Brain pericyte (primary cell): ENCODE measurements around the gene RSPH1.

ENCODE experiments used
- DNase-seq: peaks from one replicate; pipeline ENCODE4 v3.0.0-alpha.2; 2012; ENCODE audit warnings: low read depth, low spot score

Gene RSPH1

DNA sequence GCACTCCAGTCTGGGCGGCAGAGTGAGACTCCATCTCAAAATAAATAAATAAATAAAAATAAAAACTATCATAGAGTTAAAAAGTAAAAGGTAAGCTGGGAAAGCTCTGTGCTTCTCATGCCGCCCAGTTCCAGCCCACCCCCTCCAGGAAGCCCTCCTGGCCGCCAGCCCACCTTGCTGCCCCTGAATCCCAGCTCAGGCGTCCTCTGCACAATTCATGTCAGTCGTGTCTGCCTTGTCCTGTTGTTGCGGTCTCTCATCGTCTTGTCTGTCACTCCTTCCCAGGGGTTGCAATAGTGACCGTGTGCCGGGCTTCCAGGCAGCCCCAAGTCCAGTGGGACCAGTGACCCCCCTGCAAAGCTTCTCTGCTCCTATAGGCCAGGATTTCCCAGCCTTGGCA, 44.1 kb downstream of the RSPH1 start:
- DNase-seq = no peak

DNA sequence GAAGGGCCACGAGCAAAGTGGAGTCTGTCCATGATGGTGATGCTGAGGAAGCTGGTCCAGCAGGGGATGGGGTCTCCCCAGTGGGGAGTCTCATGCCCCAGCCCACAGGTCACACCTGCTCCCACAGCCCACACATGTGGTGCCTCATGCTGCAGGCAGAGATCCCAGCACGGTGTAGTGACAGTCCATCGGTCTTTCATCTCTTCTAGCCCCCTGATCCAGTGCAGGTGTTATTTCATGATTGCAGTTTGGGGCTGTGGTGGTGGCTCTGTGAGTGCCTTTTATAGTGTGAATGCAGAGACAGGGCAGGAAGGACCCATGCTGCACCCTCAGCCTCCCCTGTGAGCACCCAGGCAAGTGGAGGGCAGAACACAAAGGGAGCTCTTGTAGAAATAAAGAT, 47.3 kb downstream of the RSPH1 start:
- DNase-seq = no peak

DNA sequence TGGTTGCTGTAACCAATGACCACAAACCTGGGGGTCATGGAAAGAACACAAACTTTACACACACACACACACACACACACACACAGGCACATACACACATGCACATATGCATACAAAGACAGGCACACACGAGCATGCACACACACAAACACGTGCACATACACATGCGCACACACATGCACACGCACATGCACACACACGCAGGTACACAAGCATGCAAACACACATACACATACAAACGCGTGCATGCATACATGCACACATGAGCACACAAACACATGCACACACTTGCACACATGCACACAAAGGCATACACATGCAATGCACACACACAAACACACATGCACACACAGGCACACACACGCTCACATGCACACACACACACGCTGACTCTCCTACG, 48.3 kb downstream of the RSPH1 start:
- no peak for DNase-seq

DNA sequence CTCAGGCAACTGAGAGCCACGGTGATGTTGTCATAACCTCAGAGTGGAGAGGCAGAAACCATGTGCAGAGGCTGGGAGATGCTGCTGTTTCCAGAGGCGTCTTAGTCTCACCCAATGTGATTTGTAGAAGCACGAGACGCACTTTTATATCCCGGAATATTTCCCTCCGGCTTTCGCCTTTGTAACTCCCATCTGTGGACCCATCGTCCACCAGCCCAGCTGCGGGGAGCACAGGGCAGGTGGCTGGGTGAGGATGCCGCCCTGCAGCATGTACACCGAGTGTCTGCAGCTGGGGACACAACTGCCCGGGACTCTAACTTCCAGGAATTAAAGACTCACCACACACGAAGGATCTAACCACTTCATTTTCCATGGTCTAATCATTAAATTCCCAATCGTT, 48.8 kb downstream of the RSPH1 start:
- DNase-seq = no peak

DNA sequence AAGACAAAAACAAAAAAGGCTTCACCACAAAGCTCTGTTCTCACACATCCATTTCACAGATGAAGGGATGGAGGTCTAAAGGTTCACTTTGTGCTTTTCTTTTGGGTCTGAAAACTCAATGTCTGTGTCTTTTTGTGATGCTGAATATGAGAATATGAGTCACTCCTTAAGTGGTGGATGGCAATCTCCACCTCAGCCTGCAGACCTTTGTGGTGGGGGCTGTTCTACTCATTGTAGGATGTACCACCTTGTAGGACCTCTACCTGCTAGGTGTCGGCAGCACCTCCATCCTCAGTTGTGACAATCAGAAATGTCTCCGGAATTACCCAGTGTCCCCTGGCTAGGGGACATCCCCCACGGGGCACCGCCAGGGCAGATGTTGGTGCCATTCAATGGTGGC, 49.5 kb downstream of the RSPH1 start:
- DNase-seq = no peak

DNA sequence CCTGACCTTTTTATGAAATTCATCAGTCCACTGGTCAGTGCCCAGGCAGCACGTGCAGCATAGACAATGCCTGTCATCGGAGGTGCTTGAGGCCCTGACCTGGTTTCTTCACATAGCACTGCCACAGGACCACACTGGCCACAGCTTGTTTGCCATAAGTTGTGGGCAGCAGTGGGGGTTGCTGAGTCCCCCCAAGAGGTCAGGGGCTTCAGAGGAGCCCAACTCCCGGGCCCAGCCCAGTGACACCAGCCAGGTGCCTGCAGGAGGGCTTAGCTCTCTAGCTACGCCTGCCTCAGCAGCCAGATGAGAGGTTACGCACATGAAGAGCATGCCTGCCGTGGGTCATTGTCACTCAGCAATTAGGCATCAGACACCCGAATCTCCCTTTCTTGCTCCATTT, 50.7 kb downstream of the RSPH1 start:
- DNase-seq = no peak

DNA sequence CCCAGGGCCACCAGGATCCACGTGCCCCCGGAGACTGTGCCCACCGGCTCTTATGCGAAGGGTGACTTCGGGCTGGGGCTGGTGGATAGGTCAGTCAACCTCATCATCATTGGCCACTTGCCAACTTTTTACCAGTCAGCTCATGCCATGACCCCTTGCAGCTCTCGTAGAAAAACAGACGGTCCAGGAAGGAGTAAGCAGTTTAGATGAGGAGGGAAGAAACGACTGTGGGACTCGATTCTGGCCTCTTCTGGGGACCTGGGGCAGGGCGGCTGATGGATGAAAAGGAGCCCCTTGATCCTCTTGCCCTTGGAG, 51.3 kb downstream of the RSPH1 start:
- no peak for DNase-seq

DNA sequence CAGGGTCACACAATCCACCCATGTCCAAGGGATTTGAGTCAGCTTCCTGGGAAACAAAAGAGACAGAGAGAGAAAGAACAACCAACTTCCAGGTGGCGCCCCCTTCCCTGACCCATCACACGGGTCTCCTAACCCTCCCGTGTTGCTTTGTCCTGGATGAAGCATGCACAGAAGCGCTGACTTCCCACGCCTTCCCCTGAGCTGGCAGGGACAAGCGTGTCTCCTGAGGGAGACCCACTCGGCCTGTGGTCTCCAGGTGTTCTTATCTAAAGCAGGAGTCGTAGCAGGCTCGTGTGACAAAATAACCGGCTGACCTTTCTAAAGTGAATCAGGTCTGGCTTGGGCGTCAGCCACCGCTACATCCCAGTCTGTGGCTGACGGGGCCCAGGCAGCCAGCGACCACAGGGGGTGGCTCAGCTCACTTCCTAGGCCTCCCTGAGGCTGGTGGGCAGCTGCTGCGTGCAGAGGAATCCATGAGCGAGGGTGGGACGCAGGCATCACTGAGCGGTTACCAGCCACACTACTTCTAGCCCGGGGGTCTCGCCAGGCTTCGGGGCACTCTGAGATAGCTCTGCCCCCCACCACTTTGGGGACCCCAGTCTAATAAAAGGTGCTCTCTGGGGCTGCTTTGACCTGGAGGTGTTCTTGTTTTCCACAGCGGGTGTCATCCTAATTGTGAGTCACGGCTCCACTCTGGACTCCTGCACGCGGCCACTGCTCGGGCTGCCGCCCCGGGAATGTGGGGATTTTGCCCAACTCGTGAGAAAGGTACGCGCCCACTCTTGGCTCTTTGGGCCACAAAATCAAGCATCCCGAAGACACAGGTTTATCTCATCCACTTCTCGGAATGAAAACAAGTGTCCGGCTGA, 51.9 kb downstream of the RSPH1 start:
- no peak for DNase-seq

DNA sequence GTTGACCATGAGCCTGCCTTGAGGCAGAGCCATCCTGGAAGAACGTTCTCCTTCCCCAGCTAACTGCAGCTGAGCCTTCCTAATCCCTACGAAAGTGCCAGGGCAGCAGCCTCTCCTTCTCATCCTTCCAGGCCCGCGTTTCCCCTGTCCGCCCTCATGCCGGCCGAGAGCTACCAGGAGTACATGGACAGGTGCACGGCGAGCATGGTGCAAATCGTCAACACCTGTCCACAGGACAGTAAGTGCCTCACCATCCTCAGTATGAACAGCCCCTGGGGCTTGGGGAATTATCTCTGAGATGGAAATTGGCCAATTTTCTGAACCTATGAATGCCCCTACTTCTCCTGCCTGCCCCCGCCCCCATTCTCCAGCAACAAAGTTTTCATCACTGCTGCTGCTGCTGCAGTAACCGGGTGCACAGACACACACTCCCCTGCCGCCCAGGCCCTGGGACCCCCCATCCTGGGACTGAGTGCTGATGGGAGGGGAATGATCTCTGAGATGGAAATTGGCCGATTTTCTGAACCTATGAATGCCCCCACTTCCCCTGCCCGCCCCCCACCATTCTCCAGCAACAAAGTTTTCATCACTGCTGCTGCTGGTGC, 52.7 kb downstream of the RSPH1 start:
- no peak for DNase-seq

DNA sequence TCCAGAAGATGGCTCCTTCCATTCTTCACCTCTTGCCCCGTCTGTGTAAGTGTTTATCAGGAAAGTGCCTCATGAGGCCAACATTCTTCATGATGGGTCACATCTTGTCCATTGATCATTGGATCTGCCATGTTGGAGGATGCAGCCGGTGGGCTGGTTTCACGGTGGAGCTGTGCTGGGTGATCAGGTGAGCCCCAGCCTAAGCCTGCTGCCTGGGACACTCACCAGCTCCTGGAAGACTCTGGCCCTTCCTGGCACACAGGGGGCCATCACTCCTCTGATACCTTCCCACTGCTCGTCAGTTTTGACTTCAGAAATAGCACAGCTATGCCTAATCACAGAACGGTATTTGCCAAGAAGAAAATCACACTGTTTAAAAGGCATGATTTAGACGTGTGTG, 54.1 kb downstream of the RSPH1 start:
- DNase-seq = no peak

DNA sequence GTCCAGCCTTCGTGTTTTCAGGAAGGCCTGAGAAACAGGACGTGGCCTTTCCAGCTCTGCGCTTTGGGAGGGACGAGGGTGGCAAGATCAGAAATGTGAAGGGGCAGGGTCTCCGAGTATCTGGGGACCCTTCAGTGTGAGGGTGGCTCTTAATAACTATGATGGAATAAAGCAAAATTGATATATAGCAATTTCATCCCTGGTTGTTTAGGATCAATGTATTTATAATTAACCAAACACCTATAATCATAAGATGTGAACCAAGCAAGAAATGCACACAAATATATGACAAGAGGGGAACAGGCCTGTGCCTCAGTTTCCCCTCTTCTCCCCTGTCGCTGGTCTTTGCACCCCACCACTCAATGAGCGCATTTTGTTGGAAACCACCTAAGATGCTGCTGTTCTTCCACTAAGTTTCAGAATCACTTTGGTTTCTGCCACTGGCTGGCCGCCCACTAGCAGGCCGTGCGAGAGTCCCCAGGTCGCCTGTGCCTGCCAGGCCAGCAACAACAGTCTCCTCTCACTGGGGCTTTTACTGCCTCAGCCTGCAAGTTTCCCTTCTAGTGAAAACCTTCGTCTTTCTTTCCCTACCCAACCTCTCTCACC, 55.7 kb downstream of the RSPH1 start:
- DNase-seq = no peak

DNA sequence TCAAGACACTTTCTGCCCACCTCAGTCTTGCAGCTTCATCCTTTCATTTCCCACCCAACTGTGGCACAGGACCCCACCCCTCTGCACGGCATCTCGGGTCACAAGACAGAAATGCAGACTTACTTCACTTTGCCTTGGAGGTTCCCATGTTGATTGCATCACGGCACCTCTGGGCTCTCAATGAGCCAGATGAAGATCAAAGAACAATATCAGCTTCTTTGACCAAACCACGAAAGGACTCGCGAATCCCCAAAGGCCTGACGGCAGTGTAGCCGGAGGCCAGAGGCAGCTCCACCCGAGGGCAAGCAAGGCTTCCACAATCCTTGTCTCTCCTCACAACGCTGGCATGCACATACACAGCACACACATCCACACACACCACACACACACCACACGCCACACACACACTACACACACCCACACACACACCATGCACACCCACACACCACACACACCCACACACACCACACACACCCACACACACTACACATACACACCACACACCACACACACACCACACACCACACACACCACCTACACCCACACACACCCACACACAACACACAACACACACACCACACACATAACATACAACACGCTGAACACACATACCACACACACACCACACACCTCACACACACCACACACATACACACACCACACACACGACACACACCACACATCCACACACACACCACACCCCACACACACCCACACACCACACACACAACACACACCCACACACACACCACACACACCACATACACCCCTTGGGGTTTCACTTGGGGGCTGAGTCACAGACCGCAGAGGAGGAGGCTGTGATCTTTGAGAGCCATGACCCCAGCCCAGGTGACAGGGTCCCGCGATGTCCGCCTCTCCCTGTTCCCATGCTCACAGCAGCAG, 56.5 kb downstream of the RSPH1 start:
- DNase-seq = no peak

DNA sequence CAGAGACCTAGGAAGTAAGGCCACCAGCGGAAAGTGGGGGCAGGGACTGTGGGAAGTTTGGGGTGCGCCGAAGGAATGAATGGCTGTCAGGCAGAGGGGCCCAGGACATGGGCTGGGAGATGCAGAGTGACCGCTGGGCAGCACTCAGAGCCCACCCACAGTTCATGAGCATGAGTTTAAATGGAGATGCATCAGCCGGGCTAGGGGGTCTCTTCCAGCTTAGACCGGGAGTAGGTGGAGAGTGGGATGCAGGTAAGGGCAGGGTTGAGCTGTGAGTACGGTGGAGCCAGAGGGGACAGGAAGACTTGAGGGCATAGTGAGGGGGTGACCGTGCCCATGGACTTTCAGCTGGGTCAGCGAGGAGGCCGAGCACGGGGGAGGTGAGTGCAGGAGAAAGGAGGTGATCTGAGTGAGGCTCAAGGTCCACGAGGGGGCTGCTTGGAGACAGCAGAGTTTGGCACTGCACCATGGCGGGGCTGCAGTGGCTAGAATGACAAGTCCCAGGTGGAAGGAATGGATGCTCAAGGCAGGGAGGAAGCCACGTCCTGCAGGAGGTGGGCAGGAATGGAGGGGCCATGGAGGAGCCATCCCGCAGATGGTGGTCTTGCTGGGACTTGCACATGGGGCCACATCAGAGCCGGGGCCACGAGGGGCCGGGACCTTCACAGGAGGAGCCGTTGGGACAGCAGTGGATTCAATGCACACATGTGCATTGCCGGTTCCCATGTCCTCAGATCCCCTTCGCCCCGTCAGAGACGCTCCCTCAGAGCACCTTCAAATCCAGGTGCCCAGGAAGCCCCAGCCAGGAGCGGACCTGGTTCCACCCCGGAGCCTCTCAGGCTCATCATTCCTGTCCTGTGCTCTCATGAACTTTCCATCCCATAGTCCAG, 57.5 kb downstream of the RSPH1 start:
- DNase-seq = no peak

DNA sequence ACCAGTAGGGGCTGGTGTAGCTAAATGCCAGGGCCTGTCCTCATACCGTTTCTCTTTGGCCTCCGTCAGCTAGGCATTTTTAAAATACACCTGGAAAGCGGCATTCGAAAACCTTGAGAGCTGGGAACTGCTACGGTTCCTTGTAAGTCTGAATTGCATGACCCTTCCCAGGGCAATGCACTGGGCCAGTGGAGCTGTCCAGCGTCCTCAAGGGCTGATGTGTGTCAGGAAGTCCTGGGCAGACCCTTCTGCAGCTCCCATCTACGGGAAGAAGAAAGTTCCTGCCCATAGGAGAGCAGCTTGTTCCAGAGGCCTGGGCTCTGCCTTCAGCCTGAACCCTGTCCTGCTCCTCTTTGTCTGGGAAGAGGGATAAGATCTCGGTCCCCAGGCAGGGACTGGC, 58.2 kb downstream of the RSPH1 start:
- DNase-seq = no peak

DNA sequence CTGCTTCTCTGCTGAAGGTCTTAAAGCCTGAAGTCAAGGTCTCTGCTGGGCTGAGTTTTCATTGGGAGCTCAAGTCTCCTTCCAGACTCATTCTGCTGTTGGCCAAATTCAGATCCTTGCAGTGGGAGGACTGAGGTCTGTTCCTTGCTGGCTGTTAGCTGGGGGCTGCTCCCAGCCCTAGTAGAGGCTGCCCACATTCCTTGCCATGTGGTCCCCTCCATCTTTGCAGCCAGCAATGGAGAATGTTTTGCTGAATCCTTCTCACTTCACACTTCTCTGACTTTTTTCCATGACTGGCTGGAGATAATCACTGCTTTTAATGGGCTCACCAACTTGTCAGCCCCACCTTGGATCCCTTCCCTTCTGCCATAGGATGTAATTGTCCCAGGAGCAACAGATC, 59.1 kb downstream of the RSPH1 start:
- no peak for DNase-seq

DNA sequence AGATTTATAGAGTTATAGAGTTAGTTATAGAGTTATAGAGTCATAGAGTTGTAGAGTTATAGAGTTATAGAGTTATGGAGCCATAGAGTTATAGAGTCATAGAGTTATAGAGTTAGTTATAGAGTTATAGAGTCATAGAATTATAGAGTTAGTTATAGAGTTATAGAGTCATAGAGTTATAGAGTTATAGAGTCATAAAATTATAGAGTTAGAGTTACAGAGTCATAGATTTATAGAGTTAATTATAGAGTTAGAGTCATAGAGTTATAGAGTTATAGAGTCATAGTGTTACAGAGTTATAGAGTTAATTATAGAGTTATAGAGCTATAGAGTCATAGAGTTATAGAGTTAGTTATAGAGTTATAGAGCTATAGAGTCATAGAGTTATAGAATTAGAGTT, 60.2 kb downstream of the RSPH1 start:
- no peak for DNase-seq

DNA sequence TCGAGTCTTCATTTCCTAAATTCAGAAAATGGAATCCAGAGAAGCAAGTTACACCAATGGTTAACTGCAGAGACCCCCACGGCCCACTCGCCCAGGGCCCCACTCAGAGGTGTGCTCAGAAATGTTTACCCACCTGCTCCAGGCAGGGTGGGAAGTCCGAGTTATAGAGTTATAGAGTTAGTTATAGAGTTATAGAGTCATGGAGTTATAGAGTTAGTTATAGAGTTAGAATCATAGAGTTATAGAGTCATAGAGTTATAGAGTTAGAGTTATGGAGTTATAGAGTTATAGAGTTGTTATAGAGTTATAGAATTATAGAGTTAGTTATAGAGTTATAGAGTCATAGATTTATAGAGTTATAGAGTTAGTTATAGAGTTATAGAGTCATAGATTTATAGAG, 60.6 kb downstream of the RSPH1 start:
- DNase-seq = no peak

DNA sequence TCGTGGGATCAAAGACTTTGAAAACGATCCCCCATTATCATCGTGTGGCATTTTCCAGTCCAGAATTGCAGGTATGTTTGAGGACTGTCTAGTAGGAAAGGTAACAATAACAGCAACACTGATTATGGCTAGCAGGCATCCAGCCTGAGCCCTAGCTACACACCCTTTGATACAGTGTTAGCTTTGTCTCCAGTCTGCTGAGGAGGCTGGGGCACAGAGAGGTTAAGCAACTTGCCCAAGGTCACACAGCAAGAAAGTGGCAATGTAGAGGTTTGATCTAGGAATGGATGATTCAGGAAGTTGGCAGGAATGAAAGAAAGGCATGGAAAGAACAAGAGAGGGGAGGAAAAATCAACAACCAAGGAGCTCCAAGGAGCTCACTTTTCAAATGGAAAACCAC, 61.1 kb downstream of the RSPH1 start:
- DNase-seq = no peak

DNA sequence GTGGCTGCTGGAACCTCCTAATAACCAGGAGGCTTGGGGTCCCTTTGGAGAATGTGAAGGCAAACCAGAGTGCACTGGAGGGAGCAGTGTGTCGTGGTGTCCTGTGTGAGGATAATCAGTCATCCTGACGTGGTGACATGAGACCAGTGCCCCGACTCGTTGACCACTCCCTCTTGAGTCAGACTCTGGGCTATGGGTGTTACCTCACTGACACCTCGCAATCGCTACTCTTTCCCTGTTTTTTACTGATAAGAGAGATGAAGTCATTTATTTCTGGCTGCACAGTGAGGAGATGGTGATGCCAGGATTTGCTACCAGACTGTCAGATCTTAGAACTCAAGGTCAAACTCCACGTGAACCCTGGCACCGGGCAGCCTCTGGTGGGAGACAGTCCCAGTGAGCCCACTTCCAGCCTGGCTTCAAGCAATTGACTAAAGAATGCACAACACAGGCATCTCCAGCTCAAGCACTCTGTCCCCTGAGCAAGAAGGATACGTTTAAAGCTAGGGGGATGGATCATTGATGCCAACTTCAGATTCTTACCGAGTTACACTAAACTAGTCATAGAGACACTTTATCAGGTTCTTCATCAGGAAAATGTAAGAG, 62.0 kb downstream of the RSPH1 start:
- DNase-seq = no peak

DNA sequence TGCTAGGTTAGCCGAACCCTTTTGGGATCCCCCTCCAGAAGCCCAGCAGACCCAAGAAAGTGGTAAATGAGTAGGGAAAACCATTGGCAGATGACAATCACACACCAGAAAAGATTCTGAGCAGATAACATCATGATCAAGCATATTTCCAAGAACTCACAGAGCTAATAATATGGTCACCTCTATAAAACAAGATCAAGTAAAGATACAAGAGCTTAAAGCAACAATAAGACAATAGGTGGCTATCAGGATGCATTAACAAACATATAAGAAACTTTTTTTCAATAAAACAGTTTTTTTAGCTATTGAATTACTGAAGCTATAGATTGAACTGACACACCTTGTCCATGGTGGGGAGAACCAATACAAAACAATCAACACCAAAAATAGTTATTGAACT, 63.3 kb downstream of the RSPH1 start:
- no peak for DNase-seq

DNA sequence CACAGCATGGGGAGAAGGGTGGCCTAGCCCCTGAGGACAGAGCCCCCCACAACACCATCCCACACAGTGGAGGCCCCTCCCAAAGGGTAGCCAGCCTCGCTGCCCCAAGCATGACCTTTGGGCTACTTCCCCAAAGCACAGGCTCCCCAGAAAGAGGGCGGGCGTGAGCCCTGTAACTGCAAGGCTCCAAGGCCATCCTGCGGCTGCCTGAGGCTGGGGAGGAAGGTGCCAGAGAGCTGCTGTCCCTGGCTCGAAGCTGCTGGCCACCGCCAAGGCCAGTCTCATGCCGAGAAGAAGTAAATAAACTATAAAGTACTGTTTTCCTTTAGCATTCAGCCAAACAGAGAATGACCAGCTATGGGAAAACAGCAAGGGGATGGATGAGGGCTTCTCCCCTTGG, 64.8 kb downstream of the RSPH1 start:
- no peak for DNase-seq
